GM23248 (cell line): Measurements from ENCODE around the gene GEMIN7. TPM values are rescaled to one million over a fixed set of nuclear protein-coding genes. Genes with fewer than 3 reads are reported as not detected.

ENCODE experiments used
- DNase-seq: peaks from one replicate; pipeline ENCODE4 v3.0.0-alpha.2; 2015
- H2AFZ ChIP-seq: fragments of 200-600 bp; sonication (generic); 2 replicates; pipeline ENCODE4 v1.6.1; 2016; ENCODE audit warnings: antibody characterized with exemption
- H3F3A ChIP-seq: fragments of 200-600 bp; sonication (generic); 2 replicates; pipeline ENCODE4 v1.6.1; 2016; ENCODE audit warnings: mild to moderate bottlenecking, antibody characterized with exemption, mixed run types; ENCODE audit not compliant: insufficient read depth
- H3K27ac ChIP-seq: fragments of 200-600 bp; sonication (generic); 2 replicates; pipeline ENCODE4 v1.5.1; 2016; ENCODE audit warnings: mild to moderate bottlenecking
- H3K27me3 ChIP-seq: fragments of 200-600 bp; sonication (generic); replicated peaks from 2 replicates; pipeline ENCODE4 v1.6.1; 2016; ENCODE audit warnings: mild to moderate bottlenecking; ENCODE audit not compliant: insufficient read depth
- H3K36me3 ChIP-seq: fragments of 200-600 bp; sonication (generic); 2 replicates; pipeline ENCODE4 v1.6.1; 2016; ENCODE audit warnings: low read depth, mild to moderate bottlenecking
- H3K4me1 ChIP-seq: fragments of 200-600 bp; sonication (generic); 2 replicates; pipeline ENCODE4 v1.6.1; 2016; ENCODE audit warnings: mild to moderate bottlenecking; ENCODE audit not compliant: insufficient read depth
- H3K4me2 ChIP-seq: fragments of 200-600 bp; sonication (generic); one replicate; pipeline ENCODE4 v1.6.1; 2016; ENCODE audit warnings: mild to moderate bottlenecking; ENCODE audit not compliant: unreplicated experiment
- H3K4me3 ChIP-seq: fragments of 200-600 bp; sonication (generic); 2 replicates; pipeline ENCODE4 v1.5.1; 2016; ENCODE audit warnings: mild to moderate bottlenecking
- H3K79me2 ChIP-seq: fragments of 200-600 bp; sonication (generic); 2 replicates; pipeline ENCODE4 v1.6.1; 2016; ENCODE audit warnings: mild to moderate bottlenecking; ENCODE audit not compliant: insufficient read depth
- H3K9ac ChIP-seq: fragments of 200-600 bp; sonication (generic); 2 replicates; pipeline ENCODE4 v1.6.1; 2016; ENCODE audit warnings: mild to moderate bottlenecking
- H3K9me2 ChIP-seq: fragments of 200-600 bp; sonication (generic); 2 replicates; pipeline ENCODE4 v1.6.1; 2016; ENCODE audit warnings: mixed run types, mild to moderate bottlenecking, moderate library complexity; ENCODE audit not compliant: insufficient read depth
- H3K9me3 ChIP-seq: fragments of 200-600 bp; sonication (generic); one replicate; pipeline ENCODE4 v1.6.1; 2017; ENCODE audit warnings: low read depth
- H4K20me1 ChIP-seq: fragments of 200-600 bp; sonication (generic); 2 replicates; pipeline ENCODE4 v1.6.0; 2016; ENCODE audit not compliant: insufficient read depth
- EZH2 ChIP-seq: fragments of 200-600 bp; sonication (generic); IDR thresholded peaks from 2 replicates; pipeline ENCODE4 v1.6.1; 2018; ENCODE audit warnings: antibody characterized with exemption, mild to moderate bottlenecking; ENCODE audit not compliant: insufficient read depth, poor library complexity, severe bottlenecking
- EZH2phosphoT487 ChIP-seq: fragments of 200-600 bp; sonication (generic); IDR thresholded peaks from 2 replicates; pipeline ENCODE4 v1.6.1; 2018; ENCODE audit warnings: antibody characterized with exemption, moderate library complexity, mild to moderate bottlenecking, low read depth; ENCODE audit not compliant: insufficient read depth
- WGBS, 2 experiments: methylation state at CpG; one replicate each; pipeline ENCODE4 v1.1.6; 2015 to 2017; ENCODE audit warnings: low lambda C conversion rate in 2 of 2, low coverage in 1 of 2; ENCODE audit errors: missing lambda C conversion rate in 2 of 2; 5-methylcytosine and 5-hydroxymethylcytosine counted together
- in situ Hi-C: fragments of 300-500 bp; cut with MboI; formaldehyde crosslinking; loops from 2 replicates; pipeline ENCODE4 v1.15.0; 2020
- polyA plus RNA-seq: library from polyadenylated mRNA; unstranded; fragments of >200 nt; fragmentation: Nextera tagmentation; extraction: Ambion mirVana; gene quantifications from 2 replicates; pipeline ENCODE4 v1.2.1, GENCODE V29; 2016
- total RNA-seq: library from RNA; depleted of rRNA; stranded (reverse); fragments of >200 nt; shearing (Covaris generic); gene quantifications from 2 replicates; pipeline ENCODE4 v1.2.3, GENCODE V29; 2014

Gene GEMIN7
- total and polyA plus RNA-seq, 2 experiments from 2014 or later = 25.3 to 48.4 TPM

GRCh38 chr19:45050036-45050435, 29.0 kb upstream of the GEMIN7 start:
- Histone ChIP-seq H3K9me3 (no peaks in the 10 kb centered on the region), H2AFZ (no peak overlapping the region), H3K9me2 (no peaks in the 10 kb centered on the region), H3K9ac (no peak overlapping the region), H3K4me1 (no peaks in the 10 kb centered on the region), H4K20me1 (peaks cover 9% of the 10 kb centered on the region; the same call in 1 of the 2 replicates), H3K4me2 (no peak overlapping the region), H3K4me3 (no peak overlapping the region), H3K27me3 (no peaks in the 10 kb centered on the region), H3K79me2 (peaks cover 100% of the 10 kb centered on the region), H3F3A (no peaks in the 10 kb centered on the region), H3K36me3 (no peaks in the 10 kb centered on the region; the same call in 1 of the 2 replicates), H3K27ac (no peak overlapping the region)
- DNase-seq = peak; percentile 12
- WGBS, 2 experiments = 86 to 87% methylated on average over 6 of the region's 6 CpGs
- no peak for TF ChIP-seq EZH2
- no peak for TF ChIP-seq EZH2phosphoT487
- in situ Hi-C loops = no loop called here

- Histone ChIP-seq H3K4me1 (no peaks in the 10 kb centered on the region), H3K27ac (no peak overlapping the region), H3K9me3 (no peaks in the 10 kb centered on the region), H3K4me3 (no peak overlapping the region), H3K36me3 (no peaks in the 10 kb centered on the region; the same call in 1 of the 2 replicates), H3K9ac (no peak overlapping the region), H3F3A (no peaks in the 10 kb centered on the region), H2AFZ (no peak overlapping the region), H3K9me2 (no peaks in the 10 kb centered on the region), H3K79me2 (peaks cover 88% of the 10 kb centered on the region), H3K4me2 (no peak overlapping the region), H3K27me3 (no peaks in the 10 kb centered on the region), H4K20me1 (peaks cover 6% of the 10 kb centered on the region; the same call in 1 of the 2 replicates)
- no peak for TF ChIP-seq EZH2phosphoT487
- no peak for TF ChIP-seq EZH2
- WGBS, 2 experiments = 70 to 72% methylated on average over 9 of the region's 9 CpGs
- in situ Hi-C loops = no loop called here
- DNase-seq = no peak
These were observed 27.0 kb upstream of the GEMIN7 start for GRCh38 chr19:45051929-45052579.

GRCh38 chr19:45056831-45057230, 22.2 kb upstream of the GEMIN7 start:
- 86 to 88% methylated on average over 8 of the region's 8 CpGs for WGBS, 2 experiments
- H4K20me1 ChIP-seq = no peaks in the 10 kb centered on the region
- no peak overlapping the region for H3K27ac ChIP-seq
- H3K9me2 ChIP-seq = no peaks in the 10 kb centered on the region
- no peak overlapping the region for H3K4me3 ChIP-seq
- no peak for DNase-seq
- TF ChIP-seq EZH2phosphoT487 (no peak), EZH2 (no peak)
- H3K9ac ChIP-seq = no peak overlapping the region
- H3K4me2 ChIP-seq = no peak overlapping the region
- peaks cover 43% of the 10 kb centered on the region for H3K79me2 ChIP-seq
- H2AFZ ChIP-seq = no peak overlapping the region
- peaks cover 16% of the 10 kb centered on the region; the same call in 1 of the 2 replicates for H3K36me3 ChIP-seq
- H3K4me1 ChIP-seq = no peaks in the 10 kb centered on the region
- in situ Hi-C loops = no loop called here
- no peaks in the 10 kb centered on the region for H3F3A ChIP-seq
- H3K27me3 ChIP-seq = no peaks in the 10 kb centered on the region
- no peaks in the 10 kb centered on the region for H3K9me3 ChIP-seq

- in situ Hi-C loops = no loop called here
These were observed 21.6 kb upstream of the GEMIN7 start for GRCh38 chr19:45057444-45057843.

More at GRCh38 chr19:45057444-45057843, 21.6 kb upstream of the GEMIN7 start:
- H3K27me3 ChIP-seq = no peaks in the 10 kb centered on the region
- no peaks in the 10 kb centered on the region for H3K9me3 ChIP-seq
- peaks cover 37% of the 10 kb centered on the region for H3K79me2 ChIP-seq
- no peak overlapping the region for H3K4me2 ChIP-seq
- 89 to 94% methylated on average over 9 of the region's 9 CpGs for WGBS, 2 experiments
- H3K4me3 ChIP-seq = no peak overlapping the region
- H3K36me3 ChIP-seq = peaks cover 21% of the 10 kb centered on the region; the same call in 1 of the 2 replicates
- no peak for TF ChIP-seq EZH2
- TF ChIP-seq EZH2phosphoT487 = no peak
- H3K4me1 ChIP-seq = no peaks in the 10 kb centered on the region
- no peaks in the 10 kb centered on the region for H4K20me1 ChIP-seq
- no peak overlapping the region for H3K27ac ChIP-seq
- DNase-seq = no peak
- no peaks in the 10 kb centered on the region for H3K9me2 ChIP-seq
- no peak overlapping the region for H3K9ac ChIP-seq
- no peaks in the 10 kb centered on the region for H3F3A ChIP-seq
- H2AFZ ChIP-seq = no peak overlapping the region
